Endothelial cell of umbilical vein (primary cell): Measurements from ENCODE around the gene FBXW11. TPM values are rescaled to one million over a fixed set of nuclear protein-coding genes. Genes with fewer than 3 reads are reported as not detected.

Experiments
- BruUV-seq: library from RNA; stranded (reverse); fragments of 400-500 nt; replicated peaks from 2 replicates; lab custom pipeline; 2021; lab: Mats Ljungman, UMichigan
- CTCF ChIA-PET: fragments of 300-600, 350-600 bp; sonication (Branson Sonifier 250); formaldehyde crosslinking; loops from one replicate; lab custom pipeline; 2021; ENCODE audit warnings: antibody characterized with exemption, inconsistent platforms; lab: Charles Lee
- POLR2A ChIA-PET: fragments of 300-600, 350-600 bp; sonication (Branson Sonifier 250); formaldehyde crosslinking; loops from one replicate; lab custom pipeline; 2021; ENCODE audit warnings: antibody characterized with exemption, inconsistent platforms; lab: Charles Lee
- DNase-seq: peaks from one replicate; pipeline ENCODE4 v3.0.0-alpha.2; 2011; ENCODE audit warnings: low read depth, low spot score
- FAIRE-seq: peaks from 2 replicates; lab custom pipeline; 2011; peaks lifted over from hg19 to GRCh38; lab: Jason Lieb, UNC
- H2AFZ ChIP-seq: 2 replicates; pipeline ENCODE4 v1.6.0; 2012; ENCODE audit warnings: low read depth, low read length, control low read depth, inconsistent platforms
- H3K27ac ChIP-seq: 2 replicates; pipeline ENCODE4 v1.5.1; 2011; ENCODE audit warnings: low read depth, mild to moderate bottlenecking, control low read depth, low read length, moderate library complexity; ENCODE audit not compliant: insufficient read depth
- H3K27me3 ChIP-seq, 2 experiments: 2 replicates each; pipeline versions ENCODE4 v1.6.0 to v1.6.1; 2011; ENCODE audit warnings: low read length in 2 of 2, mixed read lengths in 1 of 2; ENCODE audit not compliant: control insufficient read depth in 2 of 2, insufficient read depth in 2 of 2
- H3K36me3 ChIP-seq, 2 experiments: 2 replicates in 1 of 2; 3 replicates in 1 of 2; pipeline ENCODE4 v1.5.1; 2011; ENCODE audit warnings: low read length in 2 of 2, mild to moderate bottlenecking in 1 of 2, moderate library complexity in 1 of 2; ENCODE audit not compliant: control insufficient read depth in 2 of 2, insufficient read depth in 2 of 2; ENCODE audit errors: extremely low read depth in 1 of 2
- H3K4me1 ChIP-seq: 3 replicates; pipeline ENCODE4 v1.5.1; 2011; ENCODE audit warnings: mild to moderate bottlenecking, low read length; ENCODE audit not compliant: control insufficient read depth, insufficient read depth; ENCODE audit errors: extremely low read depth
- H3K4me2 ChIP-seq: 2 replicates; pipeline ENCODE4 v1.6.1; 2011; ENCODE audit warnings: low read length, control low read depth, mixed read lengths; ENCODE audit not compliant: insufficient read depth
- H3K4me3 ChIP-seq, 3 experiments: fragments of 200-600 bp in 1 of 3; sonication (generic), shearing (Covaris generic) in 1 of 3; replicated peaks in 1 of 3; 2 replicates each; pipeline ENCODE4 v1.5.1; 2011 to 2016; ENCODE audit warnings: control low read depth in 3 of 3, low read length in 3 of 3, mild to moderate bottlenecking in 2 of 3, inconsistent platforms in 1 of 3, low read depth in 1 of 3, moderate library complexity in 1 of 3; ENCODE audit not compliant: insufficient read depth in 1 of 3
- H3K79me2 ChIP-seq: 2 replicates; pipeline ENCODE4 v1.6.0; 2012; ENCODE audit warnings: low read length, inconsistent platforms; ENCODE audit not compliant: control insufficient read depth, insufficient read depth
- H3K9ac ChIP-seq: replicated peaks from 2 replicates; pipeline ENCODE3; 2011; ENCODE audit warnings: low read length, control low read depth; ENCODE audit not compliant: insufficient read depth; ENCODE audit errors: extremely low read depth
- H3K9me1 ChIP-seq: replicated peaks from 3 replicates; pipeline ENCODE4 v1.6.0; 2011; ENCODE audit warnings: mild to moderate bottlenecking, low read length; ENCODE audit not compliant: control insufficient read depth, insufficient read depth; ENCODE audit errors: extremely low read depth
- H3K9me3 ChIP-seq: replicated peaks from 2 replicates; pipeline ENCODE4 v1.5.1; 2012; ENCODE audit warnings: low read length, inconsistent platforms; ENCODE audit not compliant: control insufficient read depth, insufficient read depth
- H4K20me1 ChIP-seq: replicated peaks from 2 replicates; pipeline ENCODE3; 2011; ENCODE audit warnings: mild to moderate bottlenecking, low read length; ENCODE audit not compliant: control insufficient read depth, insufficient read depth; ENCODE audit errors: extremely low read depth
- CTCF ChIP-seq, 2 donors: IDR thresholded peaks; 1 replicate in 1 of 2; 2 replicates in 1 of 2; pipeline ENCODE4 v1.5.1; 2011; ENCODE audit warnings: low read length in 2 of 2, mild to moderate bottlenecking in 2 of 2, moderate library complexity in 2 of 2, control low read depth in 1 of 2, inconsistent platforms in 1 of 2, low read depth in 1 of 2; ENCODE audit not compliant: insufficient read depth in 1 of 2; ENCODE audit errors: extremely low read depth in 1 of 2
- EZH2 ChIP-seq: IDR thresholded peaks from 2 replicates; pipeline ENCODE4 v1.6.1; 2012; ENCODE audit warnings: borderline replicate concordance, low read depth, mild to moderate bottlenecking, moderate library complexity, low read length, inconsistent platforms; ENCODE audit not compliant: severe bottlenecking
- FOS ChIP-seq: IDR thresholded peaks from 2 replicates; pipeline ENCODE4 v1.6.1; 2011; ENCODE audit warnings: mild to moderate bottlenecking, low read length, moderate library complexity, borderline replicate concordance; ENCODE audit not compliant: insufficient read depth
- GATA2 ChIP-seq: IDR thresholded peaks from 2 replicates; pipeline ENCODE4 v1.7.0; 2011; ENCODE audit warnings: low read depth, mild to moderate bottlenecking, moderate library complexity, mixed read lengths, low read length; ENCODE audit not compliant: insufficient read length, insufficient read depth
- JUN ChIP-seq: IDR thresholded peaks from 2 replicates; pipeline ENCODE4 v1.6.1; 2011; ENCODE audit warnings: borderline replicate concordance, low read depth; ENCODE audit not compliant: insufficient read length, insufficient read depth
- MAX ChIP-seq: IDR thresholded peaks from 2 replicates; pipeline ENCODE4 v1.6.1; 2011; ENCODE audit not compliant: insufficient read depth, insufficient read length
- MYC ChIP-seq: IDR thresholded peaks from one replicate; pipeline ENCODE4 v1.6.1; 2011; ENCODE audit warnings: mild to moderate bottlenecking, low read depth, low read length
- POLR2A ChIP-seq: IDR thresholded peaks from 2 replicates; pipeline ENCODE4 v1.6.1; 2012; ENCODE audit warnings: low read depth, mild to moderate bottlenecking, control low read depth, low read length
- POLR2AphosphoS5 ChIP-seq: IDR thresholded peaks from 2 replicates; pipeline ENCODE4 v1.6.1; 2012; ENCODE audit warnings: low read depth, mild to moderate bottlenecking, control low read depth, low read length, moderate library complexity; ENCODE audit not compliant: insufficient read depth
- dilution Hi-C: fragments of 300-500 bp; cut with MboI; formaldehyde crosslinking; loops from one replicate; pipeline ENCODE4 v1.15.0; 2019; ENCODE audit warnings: low sequenced_read_pairs; ENCODE audit not compliant: extremely low pct_ligation_motif_present
- intact Hi-C: fragments of 100-400 bp; cut with micrococcal nuclease; formaldehyde crosslinking; loops from one replicate; pipeline ENCODE4 v1.10.0; 2022
- polyA plus RNA-seq, 4 experiments: library from polyadenylated mRNA; depleted of rRNA in 3 of 4; stranded (reverse) in 3 of 4; unstranded in 1 of 4; fragments of >200 nt; gene quantifications; 2 replicates each; pipeline versions ENCODE4 v1.2.1 to v1.2.3, GENCODE V29; 2011 to 2012; ENCODE audit warnings: missing spikeins in 1 of 4
- total RNA-seq: library from RNA; stranded (reverse); gene quantifications from 2 replicates; pipeline ENCODE4 v1.2.3, GENCODE V29; 2021

The FBXW11 gene
- total and polyA plus RNA-seq, 2 donors (not counting 3 experiments of a cell fraction or from before 2014, with no cell fraction given): 30.7 to 44.7 TPM

DNA sequence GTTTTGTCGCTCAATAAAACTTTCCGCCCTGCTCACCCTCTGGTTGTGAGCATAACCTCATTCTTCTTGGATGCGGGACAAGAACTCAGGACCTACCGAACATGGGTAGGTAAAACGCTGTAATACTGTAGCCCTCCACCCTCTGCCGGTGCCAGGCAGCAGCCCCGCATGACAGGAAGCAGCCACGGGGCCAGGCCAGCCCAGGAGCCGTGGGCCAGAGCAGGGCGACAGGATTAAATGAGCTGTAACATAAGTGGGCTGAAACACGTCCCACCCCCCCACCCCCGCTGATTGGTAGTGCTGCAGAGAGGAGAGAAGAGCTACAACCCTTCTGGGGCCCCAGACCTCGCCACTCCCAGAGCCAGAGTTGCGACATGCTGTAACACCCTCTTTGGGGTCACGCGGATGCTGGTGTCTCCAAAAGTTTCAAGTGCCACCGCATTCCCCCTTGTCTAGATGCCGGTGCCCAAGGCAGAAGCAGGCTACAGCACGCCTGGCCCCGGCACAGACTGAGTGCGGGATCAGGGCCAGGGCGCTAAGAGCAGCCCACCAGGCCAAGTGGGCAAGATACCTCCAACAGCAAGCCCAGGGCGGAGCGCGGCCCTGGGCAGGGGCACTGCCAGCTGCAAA lies 81.8 kb downstream of the FBXW11 start:
- H4K20me1 ChIP-seq: peaks cover 22% of the 10 kb centered on the region

More for the DNA sequence above, 81.8 kb downstream of the FBXW11 start:
- Histone ChIP-seq H3K27me3 (no peaks in the 10 kb centered on the region), H3K9me1 (no peaks in the 10 kb centered on the region), H3K27ac (no peak overlapping the region), H2AFZ (no peak overlapping the region), H3K9ac (no peak overlapping the region), H3K36me3 (no peaks in the 10 kb centered on the region), H3K4me2 (no peak overlapping the region), H3K79me2 (peaks cover 61% of the 10 kb centered on the region), H3K9me3 (no peaks in the 10 kb centered on the region), H3K4me1 (no peaks in the 10 kb centered on the region), H3K4me3 (no peak overlapping the region)
- intact Hi-C loops: no loop called here
- no peak for TF ChIP-seq POLR2A
- TF ChIP-seq FOS: no peak
- no peak for TF ChIP-seq JUN
- TF ChIP-seq GATA2: no peak
- no peak for TF ChIP-seq EZH2
- no peak for TF ChIP-seq POLR2AphosphoS5
- TF ChIP-seq MAX: no peak
- no peak for TF ChIP-seq CTCF (IDR thresholded peaks at IDR 0.05; ENCODE audit: extremely low read depth in 1 of 2, insufficient read depth in 1 of 2, low read depth in 1 of 2, low read length in 2 of 2)
- no peak for TF ChIP-seq MYC
- no TSS peak for BruUV-seq
- FAIRE-seq (no peak), DNase-seq (no peak)
- dilution Hi-C loops: no loop called here
- ChIA-PET POLR2A (no interaction called here), CTCF (interaction anchor here (1.1 kb wide), 1 partner anchor 82 kb away, joined by 3 read pairs; the partner anchor contains the start of gene FBXW11)
